GM21423 (cell line): ENCODE results near the gene CEP128.
A peak's percentile ranks its signal among the peaks of the same experiment; 100 is the strongest.

Experiments
- ATAC-seq: cut with Tn5 transposase; IDR thresholded peaks from one replicate; pipeline ENCODE4 v1.9.1; 2021; ENCODE audit warnings: mild to moderate bottlenecking, moderate library complexity; ENCODE audit not compliant: unreplicated experiment

The CEP128 gene

DNA sequence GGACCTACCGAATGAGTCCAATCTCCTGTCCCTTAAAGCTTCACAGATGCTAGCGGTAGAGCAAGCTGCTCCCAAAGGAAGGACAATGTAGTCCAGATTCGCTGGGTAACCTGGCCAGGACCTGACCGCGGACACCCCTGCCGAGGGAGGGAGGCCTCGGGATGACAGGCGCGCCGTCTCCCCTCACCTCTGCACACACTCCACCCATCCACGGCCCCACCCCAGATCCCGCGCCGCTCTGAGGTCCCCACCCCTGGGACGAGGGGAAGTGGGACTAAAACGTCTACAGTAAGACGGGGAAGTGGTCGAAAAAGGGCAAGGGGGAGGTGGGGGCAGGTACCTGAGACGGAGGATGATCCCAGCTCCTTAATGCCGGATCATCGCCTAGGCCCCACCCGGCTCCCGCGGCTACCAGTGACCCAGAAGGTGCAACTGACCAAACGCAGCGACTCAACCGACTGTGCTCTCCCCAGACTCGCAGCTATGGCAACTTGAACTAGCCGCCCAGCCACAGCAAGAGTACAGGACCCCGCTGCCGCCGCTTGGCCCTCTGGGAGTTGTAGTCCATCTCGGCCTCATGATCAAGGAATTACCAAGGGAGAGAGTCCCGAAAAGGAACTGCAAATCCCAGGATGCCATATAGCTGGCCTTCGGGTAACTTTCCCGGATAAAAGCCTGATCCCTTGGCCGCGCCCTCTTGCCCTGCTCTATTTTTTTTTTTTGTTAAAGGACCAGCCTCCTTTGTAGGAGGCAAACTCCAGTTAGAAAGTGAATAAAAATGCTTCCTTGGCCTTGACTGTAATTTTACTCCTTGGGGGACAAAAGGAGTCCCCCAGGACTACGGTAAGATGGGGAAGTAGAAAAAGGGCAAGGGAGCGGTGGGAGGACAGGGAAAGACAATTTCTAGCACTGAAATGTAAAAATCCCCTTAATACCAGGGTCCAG, at the start of gene CEP128:
Gene CEP128, minus strand, starts transcription at position 498 of the 945 bp plus-strand sequence.
- ATAC-seq = peak; percentile 97

DNA sequence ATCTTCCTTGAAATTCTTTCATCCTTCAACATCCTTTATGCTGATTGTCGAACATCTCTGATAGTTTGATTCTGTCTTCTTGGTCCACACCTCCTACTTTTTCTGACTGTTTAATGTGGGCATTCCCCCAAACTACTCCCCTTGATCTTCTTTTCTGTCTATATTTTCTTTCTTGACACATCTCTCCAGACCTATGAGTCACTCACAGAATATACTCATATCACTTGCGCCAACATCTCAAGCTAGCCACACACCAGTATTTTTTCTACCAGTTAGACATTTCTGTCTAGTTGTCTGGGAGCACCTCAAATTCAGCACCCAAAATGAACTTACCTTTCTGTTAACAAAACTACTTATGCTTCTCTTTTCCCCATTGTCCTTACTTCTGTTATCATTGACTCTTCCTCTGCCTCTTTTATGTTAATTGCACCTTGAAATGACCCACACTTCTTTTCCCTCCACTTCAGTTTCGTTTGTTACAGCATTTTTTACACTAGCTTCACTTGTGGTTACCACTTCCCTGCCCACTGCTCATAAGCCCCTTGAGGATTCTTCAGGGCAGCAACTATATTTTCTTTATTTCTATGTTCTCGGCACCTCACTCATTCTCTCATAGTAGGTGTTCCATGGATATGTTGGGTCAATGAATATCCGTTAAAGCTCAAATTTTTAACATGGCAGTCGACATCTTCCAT, 47.3 kb upstream of the CEP128 start:
- peak; percentile 57 for ATAC-seq

DNA sequence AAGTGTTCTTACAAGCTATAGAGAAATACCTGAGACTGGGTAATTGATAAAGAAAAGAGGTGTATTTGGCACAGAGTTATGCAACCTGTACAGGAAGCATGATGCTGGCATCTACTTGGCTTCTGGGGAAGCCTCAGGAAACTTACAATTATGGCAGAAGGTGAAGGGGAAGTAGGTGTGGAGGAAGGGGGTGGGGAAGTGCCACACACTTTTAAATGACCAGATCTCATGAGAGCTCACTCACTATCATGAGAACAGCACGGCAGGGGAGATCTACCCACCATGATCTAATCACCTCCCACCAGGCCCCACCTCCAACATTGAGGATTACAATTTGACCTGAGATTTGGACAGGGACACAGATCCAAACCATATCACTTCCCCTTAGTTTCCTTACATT, 46.7 kb upstream of the CEP128 start:
- no peak for ATAC-seq

DNA sequence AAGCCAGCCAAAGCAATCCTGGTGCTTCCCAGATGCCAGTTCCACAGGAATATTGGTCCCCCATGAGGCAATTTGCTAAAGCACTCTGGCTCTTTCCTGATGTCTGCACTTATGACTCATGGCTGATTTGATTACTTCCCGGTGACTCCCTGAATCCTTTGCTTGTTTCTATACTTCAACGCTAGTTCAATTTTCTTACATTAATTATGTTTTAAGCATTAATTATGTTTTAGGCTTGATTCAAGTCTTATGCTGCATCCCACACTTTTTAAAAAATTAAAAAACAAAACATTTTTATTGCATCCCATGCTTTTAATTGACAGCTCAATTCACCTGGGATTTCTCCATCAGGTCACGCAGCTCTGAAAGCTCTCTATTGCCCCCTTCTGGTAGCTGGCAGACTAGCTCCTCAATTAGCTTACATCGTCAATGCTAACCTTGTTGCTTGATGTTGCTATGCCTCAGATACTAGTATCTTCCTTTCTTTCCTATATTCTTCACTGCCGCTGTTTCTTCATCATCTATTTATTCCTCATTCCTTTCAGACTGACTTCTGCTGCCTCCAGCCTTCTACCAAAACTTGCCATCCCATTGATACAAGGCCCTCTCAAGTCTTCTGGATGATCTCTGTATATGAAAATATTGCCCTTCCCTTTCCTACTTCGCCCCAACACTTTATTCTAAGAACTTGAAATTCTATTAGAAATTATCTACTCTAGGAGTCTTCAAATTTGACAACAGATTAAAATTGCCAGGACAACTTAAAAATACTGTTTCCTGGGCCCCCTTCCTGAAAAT, 45.9 kb upstream of the CEP128 start:
- ATAC-seq = peak; percentile 67

DNA sequence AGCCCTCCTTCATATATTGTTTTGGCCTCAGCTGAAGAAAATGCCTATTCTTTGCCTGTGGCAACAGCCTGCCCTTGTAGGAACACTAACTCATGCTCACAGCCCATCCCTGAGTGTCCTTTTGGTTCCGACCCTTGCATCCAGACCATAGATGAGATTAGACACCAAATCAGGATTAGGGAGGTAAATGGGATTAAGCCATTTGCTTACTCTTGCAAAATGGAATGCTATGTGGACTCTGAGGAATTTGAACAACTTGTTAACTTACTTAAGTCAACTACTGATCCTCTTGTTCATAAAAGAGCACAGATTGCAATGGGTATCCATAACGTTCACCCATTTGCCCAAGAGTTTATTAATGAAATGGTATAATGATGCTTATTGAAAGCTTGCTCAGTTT, 41.2 kb upstream of the CEP128 start:
- ATAC-seq = no peak

DNA sequence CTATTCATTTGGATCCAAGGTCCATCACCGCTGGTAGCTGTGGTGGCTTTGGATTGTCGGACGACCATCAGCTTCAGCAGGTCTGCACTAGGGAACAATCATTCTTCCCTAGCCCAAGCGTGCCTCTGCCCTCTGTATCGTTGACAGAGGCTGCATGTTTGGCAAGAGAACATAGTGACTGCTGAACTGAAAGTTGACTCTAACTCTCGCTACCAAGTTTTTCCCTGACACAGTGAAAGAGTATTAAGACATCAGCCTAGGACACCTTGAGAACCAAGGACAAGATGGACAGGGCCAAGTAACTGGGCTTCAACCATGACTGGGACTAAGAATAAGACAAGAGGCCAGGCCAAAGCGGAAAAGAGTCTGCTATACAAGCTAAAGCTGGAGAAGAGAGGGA, 40.1 kb upstream of the CEP128 start:
- no peak for ATAC-seq

DNA sequence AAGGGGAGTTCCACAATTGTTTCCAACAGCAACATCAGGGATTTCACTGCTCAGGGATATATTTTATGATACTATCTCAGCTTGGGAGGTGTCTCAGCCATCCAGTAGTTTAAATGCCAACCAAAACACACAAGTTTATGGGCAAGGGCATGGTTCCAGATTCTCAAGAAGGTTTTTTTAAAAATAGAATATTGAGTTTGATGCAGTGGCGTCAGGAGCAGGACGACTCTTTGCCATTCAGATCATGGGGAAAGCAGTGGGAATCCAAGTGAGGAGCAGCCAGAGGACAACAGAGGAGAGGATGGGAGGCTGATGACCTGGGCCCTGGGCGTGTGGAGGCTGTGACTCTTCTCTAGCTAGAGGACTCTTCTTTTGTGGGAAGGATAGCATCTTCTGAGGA, 39.6 kb upstream of the CEP128 start:
- ATAC-seq = no peak

DNA sequence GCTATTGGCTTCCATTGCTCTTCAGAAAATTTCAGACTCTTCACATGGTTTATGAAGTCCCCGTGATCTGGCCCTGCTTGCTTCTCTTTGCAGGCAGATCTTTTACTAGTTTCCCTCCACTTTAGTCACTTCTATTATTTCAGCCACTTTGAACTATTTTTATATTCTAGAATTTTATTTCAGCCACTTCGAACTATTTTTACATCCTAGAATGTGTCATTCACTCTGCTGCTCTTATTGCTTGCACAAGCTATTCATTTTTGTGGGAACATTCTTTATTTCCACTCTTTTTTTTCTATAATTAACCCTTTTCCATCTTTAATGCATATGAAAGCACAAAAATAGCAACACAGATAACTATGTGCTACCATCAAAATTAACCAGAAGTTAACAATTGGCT, 38.4 kb upstream of the CEP128 start:
- no peak for ATAC-seq

DNA sequence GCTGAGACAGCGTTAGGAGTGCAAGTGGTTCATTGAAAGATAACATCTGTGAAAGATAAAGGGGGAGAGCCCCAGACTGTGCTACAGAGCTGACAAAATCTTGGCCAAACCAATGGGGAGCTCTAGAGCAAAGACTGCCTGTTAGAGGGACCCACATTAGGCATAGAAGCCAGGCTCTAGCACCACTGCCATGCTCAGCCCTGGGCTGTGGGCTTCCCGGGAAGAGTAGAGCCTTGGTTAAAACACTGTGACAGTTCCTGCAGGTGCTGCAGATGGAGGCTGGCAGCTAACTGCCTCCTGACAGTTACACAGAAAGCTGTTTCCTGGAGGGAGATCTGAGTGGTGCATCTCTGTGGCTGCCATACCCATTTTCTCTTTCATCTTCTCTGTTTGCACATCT, 36.9 kb upstream of the CEP128 start:
- ATAC-seq = no peak

DNA sequence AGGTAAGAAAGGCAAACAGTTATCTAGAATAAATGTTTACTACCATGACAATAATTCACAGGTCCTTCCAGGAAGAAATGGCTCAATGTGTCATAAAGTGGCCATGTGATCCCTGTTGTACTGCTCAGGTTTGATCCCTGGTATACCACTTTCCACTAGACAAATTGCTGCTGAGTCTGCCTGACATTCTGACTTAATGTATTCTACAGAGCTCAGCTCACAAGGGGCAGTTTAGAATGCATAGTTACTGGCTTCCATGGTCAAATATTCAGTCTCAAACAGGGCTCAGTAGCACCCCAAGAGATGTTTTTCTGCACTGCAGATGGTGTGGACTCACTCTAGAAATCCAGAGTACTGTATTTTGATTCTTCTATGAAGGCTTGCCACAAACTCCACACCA, 35.7 kb upstream of the CEP128 start:
- peak; percentile 68 for ATAC-seq

DNA sequence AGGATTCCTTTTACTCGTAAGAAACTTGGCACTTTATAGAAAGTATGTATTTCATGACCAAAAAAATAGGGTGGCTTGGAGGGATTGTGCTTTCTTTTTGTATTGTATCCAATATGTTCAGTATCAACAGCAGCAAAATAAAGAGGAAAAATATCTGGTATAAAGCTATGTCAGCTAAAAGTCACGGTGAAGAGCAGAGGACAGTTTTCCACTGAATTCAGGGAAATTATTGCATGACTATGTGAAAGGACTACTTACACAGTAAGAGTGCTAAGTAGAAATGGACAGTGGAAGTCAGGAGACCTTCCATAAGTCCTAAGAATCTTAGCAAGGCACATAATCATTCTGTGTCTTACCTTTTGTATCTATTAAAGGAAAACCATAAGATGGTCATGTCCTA, 33.1 kb upstream of the CEP128 start:
- no peak for ATAC-seq

DNA sequence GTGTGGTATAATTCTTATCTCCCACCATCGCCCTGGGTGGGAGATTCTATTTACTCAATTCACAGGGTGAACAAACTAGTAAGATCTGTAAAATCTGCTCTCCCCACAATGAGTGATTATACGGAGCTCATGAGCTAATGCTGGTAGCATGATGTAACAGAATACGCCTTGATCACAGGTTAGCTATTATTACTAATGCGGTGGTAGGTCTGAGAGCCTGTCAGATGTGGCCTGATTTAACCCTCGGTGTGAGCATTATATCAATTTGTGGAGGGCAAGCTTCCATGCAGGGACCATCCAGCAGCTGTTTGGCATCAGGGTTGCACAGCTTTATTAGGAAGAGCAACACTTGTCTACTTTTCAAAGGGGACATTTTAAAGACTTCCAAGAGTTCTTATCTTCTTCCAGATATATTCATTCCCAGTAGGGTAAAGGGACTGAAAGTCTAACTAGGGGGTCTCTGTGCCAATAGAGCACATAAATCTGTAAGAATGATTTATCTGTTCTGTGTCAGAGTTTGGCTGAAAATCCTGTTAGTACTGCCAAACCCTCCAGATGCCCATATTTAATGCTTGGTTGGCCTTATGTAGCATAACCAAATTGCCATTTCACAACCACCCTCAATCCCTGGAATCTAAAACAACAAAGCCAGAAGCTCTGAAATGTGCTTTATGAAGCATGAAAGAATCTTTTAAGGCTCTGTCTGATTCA, 32.5 kb upstream of the CEP128 start:
- no peak for ATAC-seq

DNA sequence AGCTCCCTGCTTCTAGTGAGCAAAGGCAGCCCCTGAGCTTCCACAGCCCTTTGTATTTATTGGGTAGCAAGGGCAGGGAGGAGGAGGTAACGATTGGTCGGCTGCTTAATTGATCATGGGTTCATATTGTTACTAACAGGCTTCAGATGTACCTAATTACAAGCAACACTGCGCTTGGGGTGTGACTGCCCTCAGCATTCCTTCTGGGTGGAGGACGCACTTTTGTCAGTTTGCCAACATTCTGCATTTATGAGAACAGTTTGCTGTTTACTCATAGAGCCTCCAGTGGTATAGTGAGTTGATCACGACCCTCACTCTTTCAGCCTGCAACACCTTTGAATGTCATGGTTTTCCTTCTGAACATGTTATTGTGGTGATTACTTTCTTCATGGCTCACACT, 23.5 kb upstream of the CEP128 start:
- no peak for ATAC-seq

DNA sequence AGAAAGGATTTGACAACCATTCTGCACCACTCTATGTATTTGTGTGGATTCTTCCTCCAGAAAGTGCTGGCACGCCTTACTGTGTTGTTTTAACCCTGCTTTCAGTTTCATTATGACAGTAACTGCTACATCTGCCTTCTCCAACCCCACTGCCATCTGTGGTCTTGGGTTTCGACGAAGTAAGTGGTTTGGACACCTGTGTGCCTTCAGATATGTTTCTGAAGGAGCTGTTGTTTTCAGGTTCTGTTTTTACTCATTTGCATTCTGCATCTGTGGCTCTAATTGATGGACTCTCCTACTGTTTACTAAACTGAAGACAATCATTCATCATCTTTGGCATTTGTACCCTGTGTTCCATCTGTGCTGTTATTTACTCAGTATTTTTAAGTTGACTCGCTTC, 18.0 kb upstream of the CEP128 start:
- ATAC-seq = peak; percentile 98

DNA sequence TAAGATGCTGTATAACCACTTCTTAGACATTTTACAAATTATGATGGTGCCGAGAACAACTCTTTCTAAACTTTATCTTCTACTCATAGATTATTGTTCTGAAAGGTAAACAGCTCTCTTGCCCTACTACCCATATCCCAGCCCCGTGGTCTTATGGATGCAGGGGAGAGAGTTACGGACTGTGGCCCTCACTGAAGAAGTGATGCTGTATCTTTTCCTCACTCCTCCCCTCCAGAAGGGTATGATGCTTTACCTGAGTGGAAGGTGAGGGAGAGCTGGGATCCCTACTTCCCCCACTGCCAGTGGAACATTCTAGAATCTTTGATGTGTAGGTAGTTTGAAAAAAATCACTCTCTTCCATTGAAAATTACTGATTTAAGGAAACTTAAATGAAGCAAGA, 17.4 kb upstream of the CEP128 start:
- no peak for ATAC-seq

DNA sequence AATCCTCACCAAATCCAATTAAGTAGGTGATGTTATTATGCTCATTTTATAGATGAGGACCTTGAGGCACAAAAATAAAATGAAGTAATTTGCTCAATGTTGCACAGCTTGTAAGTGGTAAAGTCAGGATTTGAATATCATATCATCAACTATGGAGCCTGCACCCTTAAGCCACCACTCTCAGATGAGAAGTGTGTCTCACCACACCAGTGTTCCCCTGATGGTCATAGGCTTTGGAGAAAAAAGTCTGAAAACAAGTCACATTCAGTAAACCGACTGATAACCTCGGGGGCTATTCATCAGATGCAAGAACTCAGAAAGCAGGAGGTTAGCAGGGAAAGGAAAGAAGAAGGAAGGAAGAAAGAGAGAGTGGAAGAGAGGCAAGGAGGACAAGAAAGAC, 16.7 kb upstream of the CEP128 start:
- no peak for ATAC-seq

DNA sequence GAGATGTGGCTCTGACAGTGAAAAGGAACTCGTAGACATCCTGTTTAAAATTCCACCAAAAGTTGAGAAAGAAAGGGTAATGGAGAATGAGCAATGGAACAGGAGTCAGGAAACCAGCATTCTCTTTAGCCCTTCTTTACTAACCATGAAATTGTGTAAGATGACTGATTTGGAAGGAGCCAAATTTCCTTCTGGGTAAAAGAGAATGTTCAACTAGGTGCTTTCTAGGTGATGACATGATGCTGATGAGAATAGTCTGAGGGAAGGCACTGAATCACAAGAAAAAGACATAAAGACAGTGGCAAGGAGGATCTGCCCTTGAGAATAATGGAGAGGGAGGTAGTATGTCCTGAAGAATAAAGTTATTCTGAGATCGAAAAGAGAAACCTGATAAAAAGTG, 16.1 kb upstream of the CEP128 start:
- no peak for ATAC-seq

DNA sequence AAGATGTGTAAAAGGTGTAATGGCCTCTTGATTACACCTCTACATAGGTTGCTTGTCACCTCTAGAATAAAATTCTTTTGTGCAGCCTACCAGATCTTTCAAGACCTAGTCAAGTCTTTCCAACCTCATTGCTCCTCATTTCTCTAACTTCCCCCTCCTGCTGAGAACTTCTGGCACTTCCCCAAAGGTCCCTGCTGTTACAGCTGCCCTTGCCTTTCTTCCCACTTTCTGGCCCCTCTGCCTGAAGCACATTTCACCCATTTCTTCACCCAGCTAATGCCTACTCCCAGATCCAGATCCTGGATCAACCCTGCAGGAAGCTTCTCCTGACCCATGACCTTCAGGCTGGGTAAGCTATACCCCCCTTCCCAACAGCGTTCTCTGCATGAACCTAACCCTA, 15.4 kb upstream of the CEP128 start:
- ATAC-seq = no peak

DNA sequence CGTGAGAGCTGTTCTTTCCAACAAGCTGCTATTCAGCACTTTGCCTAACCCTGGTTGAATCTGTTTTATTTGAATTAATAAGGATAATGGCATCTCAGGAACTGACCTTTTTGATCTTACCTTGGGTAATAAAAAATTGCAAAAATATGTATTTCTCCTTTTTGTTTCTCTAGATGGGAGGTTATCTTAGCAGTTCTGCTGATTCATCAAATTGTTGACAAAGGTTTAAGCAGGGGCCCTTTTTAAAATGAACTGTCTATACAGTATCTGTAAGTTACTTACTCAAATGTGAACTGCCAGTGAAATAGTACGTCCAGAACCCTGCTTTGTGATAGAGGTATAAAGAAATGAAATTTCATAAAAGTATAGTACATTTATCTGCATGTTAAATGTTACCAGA, 14.6 kb upstream of the CEP128 start:
- no peak for ATAC-seq

DNA sequence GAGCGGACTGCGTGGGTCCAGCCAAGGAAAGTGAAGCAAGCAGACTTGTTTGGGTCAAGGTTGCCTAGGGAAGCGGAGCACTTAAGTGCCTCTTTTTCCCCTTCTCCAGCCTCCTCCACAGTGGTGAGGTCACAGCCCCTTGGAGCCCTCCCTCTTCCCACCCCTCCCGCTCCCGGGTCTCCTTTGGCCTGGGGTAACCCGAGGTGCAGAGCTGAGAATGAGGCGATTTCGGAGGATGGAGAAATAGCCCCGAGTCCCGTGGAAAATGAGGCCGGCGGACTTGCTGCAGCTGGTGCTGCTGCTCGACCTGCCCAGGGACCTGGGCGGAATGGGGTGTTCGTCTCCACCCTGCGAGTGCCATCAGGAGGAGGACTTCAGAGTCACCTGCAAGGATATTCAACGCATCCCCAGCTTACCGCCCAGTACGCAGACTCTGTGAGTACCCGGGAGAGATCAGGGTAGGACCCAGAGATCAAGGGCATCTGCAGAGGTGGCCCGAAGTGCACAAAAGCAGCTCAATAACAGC, 13.9 kb upstream of the CEP128 start, which contains the start of gene TSHR:
Gene TSHR, plus strand, starts transcription at position 206 of the 526 bp plus-strand sequence. Its CDS starts 60 bp downstream, at position 266.
- ATAC-seq = no peak
